IPS DF 19.7 (cell line): ENCODE results near the gene GRK3.

ENCODE experiments used
- DNase-seq: peaks from one replicate; pipeline ENCODE4 v3.0.0-alpha.2; 2013; ENCODE audit warnings: low read depth, low spot score

Gene GRK3

GRCh38 chr22:25660336-25660735, 95.9 kb downstream of the GRK3 start:
- DNase-seq: no peak

- no peak for DNase-seq
Measured at GRCh38 chr22:25661073-25661472, 96.6 kb downstream of the GRK3 start.

- DNase-seq: no peak
Measured at GRCh38 chr22:25663654-25664053, 99.2 kb downstream of the GRK3 start.

- DNase-seq: no peak
Measured at GRCh38 chr22:25666308-25666707, 101.8 kb downstream of the GRK3 start.

GRCh38 chr22:25668437-25668836, 104.0 kb downstream of the GRK3 start:
- no peak for DNase-seq

- DNase-seq: no peak
Measured at GRCh38 chr22:25669253-25670069, 105.0 kb downstream of the GRK3 start.

- no peak for DNase-seq
Measured at GRCh38 chr22:25670070-25670461, 105.6 kb downstream of the GRK3 start.

- DNase-seq: no peak
Measured at GRCh38 chr22:25672289-25673084, 108.0 kb downstream of the GRK3 start.

- no peak for DNase-seq
Measured at GRCh38 chr22:25673713-25674112, 109.2 kb downstream of the GRK3 start.

- no peak for DNase-seq
Measured at GRCh38 chr22:25677631-25678030, 113.2 kb downstream of the GRK3 start.

- no peak for DNase-seq
Measured at GRCh38 chr22:25680051-25680450, 115.6 kb downstream of the GRK3 start.

- no peak for DNase-seq
Measured at GRCh38 chr22:25680956-25681355, 116.5 kb downstream of the GRK3 start.

GRCh38 chr22:25682109-25682508, 117.6 kb downstream of the GRK3 start:
- DNase-seq: no peak

- DNase-seq: no peak
Measured at GRCh38 chr22:25688627-25689026, 124.2 kb downstream of the GRK3 start.

GRCh38 chr22:25689631-25690030, 125.2 kb downstream of the GRK3 start:
- DNase-seq: no peak

- no peak for DNase-seq
Measured at GRCh38 chr22:25690798-25691197, 126.3 kb downstream of the GRK3 start.

- no peak for DNase-seq
Measured at GRCh38 chr22:25692397-25693267, 128.2 kb downstream of the GRK3 start.

- no peak for DNase-seq
Measured at GRCh38 chr22:25693268-25693565, 128.7 kb downstream of the GRK3 start.

- no peak for DNase-seq
Measured at GRCh38 chr22:25694196-25694907, 129.9 kb downstream of the GRK3 start.

- DNase-seq: no peak
Measured at GRCh38 chr22:25695146-25695545, 130.7 kb downstream of the GRK3 start.

- no peak for DNase-seq
Measured at GRCh38 chr22:25696763-25697162, 132.3 kb downstream of the GRK3 start.
